GM12878 (cell line): Measurements from ENCODE around the gene PAN3.

Experiments used
- REST ChIP-seq: IDR thresholded peaks from 2 replicates; pipeline ENCODE4 v1.6.1; 2012; ENCODE audit warnings: mild to moderate bottlenecking, low read depth, low read length
- RFX5 ChIP-seq: IDR thresholded peaks from 2 replicates; pipeline ENCODE4 v1.6.1; 2011; ENCODE audit warnings: low read depth, low read length, improper control_type of control experiment
- TAF1 ChIP-seq: IDR thresholded peaks from 2 replicates; pipeline ENCODE4 v1.6.1; 2011; ENCODE audit warnings: mild to moderate bottlenecking, low read depth, low read length, borderline replicate concordance

DNA sequence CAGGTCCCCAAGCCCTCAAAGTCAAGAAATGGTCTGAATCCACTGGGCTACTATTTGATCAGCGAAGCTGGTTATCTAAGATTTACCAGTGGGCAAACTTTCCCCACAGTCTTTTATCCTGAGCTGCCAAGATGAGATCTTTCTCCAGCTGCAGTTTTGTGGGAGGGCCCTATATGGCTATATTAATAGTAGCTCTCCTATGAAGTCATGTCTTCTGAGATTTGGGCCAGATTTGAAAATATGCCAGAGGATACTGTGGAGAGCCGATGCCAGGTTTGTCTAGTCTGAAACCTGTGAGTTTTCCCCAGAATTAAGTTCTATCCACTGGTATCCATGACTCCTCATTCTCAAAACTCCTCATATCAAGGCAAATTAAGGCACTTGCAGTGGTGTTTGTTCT, 183.4 kb downstream of the PAN3 start:
- TF ChIP-seq TAF1 (no peak), RFX5 (no peak), REST (no peak)
